ENCODE results near the gene CERS4. TPM values are rescaled to one million over a fixed set of nuclear protein-coding genes. Genes with fewer than 3 reads are reported as not detected.

The CERS4 gene, protein sequence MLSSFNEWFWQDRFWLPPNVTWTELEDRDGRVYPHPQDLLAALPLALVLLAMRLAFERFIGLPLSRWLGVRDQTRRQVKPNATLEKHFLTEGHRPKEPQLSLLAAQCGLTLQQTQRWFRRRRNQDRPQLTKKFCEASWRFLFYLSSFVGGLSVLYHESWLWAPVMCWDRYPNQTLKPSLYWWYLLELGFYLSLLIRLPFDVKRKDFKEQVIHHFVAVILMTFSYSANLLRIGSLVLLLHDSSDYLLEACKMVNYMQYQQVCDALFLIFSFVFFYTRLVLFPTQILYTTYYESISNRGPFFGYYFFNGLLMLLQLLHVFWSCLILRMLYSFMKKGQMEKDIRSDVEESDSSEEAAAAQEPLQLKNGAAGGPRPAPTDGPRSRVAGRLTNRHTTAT
- 5.8 and 8.1 TPM in 2 replicates for total RNA-seq

DNA sequence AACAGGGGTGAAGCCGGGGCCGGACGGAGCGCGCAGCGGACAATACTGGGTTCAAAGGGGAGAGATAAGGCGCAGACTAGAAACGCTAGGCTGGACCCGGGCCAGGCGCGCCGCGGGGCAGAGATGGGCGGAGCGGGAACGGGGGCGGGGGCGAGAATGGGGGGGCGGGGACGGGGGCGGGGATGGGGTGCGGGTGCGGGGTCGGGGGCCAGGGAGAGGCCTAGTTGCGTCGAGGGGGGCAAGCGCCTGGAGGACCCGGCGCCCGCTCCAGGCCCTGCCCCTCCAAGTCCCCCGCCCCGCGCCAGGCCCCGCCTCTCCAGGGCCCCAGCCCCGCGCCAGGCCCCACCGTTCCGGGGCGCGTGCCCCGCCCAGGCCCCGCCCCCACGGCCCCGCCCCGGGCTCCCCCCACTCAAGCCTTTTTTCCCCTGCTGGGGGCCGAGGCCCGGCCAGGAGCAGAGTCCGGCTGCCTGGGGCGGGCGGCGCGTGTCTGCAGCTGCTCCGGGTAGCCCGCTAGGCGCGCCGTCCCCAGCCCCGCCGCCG is at the start of gene CERS4:
Gene CERS4, plus strand, starts transcription at position 449 of the 540 bp plus-strand sequence. CDS start 41,707 bp downstream, outside the sequence.

DNA sequence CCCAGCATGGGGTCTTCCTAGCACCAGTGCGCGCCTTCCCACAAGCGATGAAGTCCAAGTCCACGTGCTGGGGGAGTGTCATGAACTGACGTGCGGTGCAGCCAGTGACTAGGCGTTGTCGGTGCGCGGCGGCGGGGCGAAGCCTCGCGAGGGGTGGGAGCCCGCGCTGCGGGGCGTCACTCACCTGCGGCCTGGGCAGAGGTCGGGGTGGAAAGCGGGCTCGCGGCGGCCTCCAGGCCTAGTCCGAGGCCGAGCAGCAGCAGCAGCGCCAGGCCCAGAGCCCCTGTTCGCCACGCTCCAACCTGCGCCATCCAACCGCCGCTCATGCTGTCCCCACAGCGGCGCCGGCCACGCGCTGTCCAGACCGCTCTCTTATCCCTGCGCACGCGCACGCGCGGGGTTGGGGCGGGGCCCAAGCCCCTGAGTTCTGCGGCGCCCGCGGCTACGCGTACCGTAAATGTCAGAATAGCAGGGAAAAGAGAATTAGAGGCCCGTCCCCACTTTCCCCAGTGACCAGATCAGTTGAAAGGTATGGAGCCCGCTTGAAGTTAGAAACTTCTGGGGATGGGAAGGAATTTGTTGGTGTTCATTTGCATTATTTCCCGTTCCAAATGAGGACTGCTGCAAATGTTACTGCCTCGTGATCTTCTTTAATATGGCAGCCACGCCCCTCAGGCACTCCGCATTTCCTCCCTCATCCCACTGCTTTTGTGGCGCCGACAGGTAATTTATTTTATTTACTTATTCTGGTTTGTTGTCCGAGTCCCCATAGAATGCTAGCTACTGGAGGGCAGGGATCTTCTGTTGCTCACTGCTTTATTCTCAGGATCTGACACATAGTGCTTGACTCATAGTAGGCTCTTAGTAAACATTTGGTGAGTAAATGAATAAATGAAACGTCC is 99.0 kb downstream of the CERS4 start, which contains the start of gene CD320:
Gene CD320, minus strand, starts transcription at position 394 of the 902 bp plus-strand sequence. Its CDS starts 68 bp downstream, at position 326.

Other genes starting within 250 kb of the CERS4 start
- 20.2 and 72.3 TPM in 2 replicates for gene ELAVL1, start 203.7 kb upstream of the CERS4 start, total RNA-seq
- gene CCL25, start 156.6 kb upstream of the CERS4 start, total RNA-seq: not detected in 2 replicates
- gene FBN3, start 59.8 kb upstream of the CERS4 start, total RNA-seq: not detected in 2 replicates
- 6.8 and 9.8 TPM in 2 replicates for gene CD320, start 99.0 kb downstream of the CERS4 start, total RNA-seq
- 18.7 and 24.3 TPM in 2 replicates for gene NDUFA7, start 112.0 kb downstream of the CERS4 start, total RNA-seq
- gene RPS28, start 112.1 kb downstream of the CERS4 start, total RNA-seq: 316 and 569 TPM in 2 replicates
- gene KANK3, start 133.9 kb downstream of the CERS4 start, total RNA-seq: 0.57 and 1.7 TPM in 2 replicates
- 3.4 and 5.9 TPM in 2 replicates for gene ANGPTL4, start 154.8 kb downstream of the CERS4 start, total RNA-seq
- gene RAB11B, start 181.0 kb downstream of the CERS4 start, total RNA-seq: 53.3 and 120 TPM in 2 replicates
- gene MARCHF2, start 203.9 kb downstream of the CERS4 start, total RNA-seq: 38.3 and 43.4 TPM in 2 replicates
- gene HNRNPM, start 235.6 kb downstream of the CERS4 start, total RNA-seq: 34.9 and 76.1 TPM in 2 replicates